Upper lobe of right lung (tissue), 1 donor: ENCODE results near the gene NEU1. TPM values are rescaled to one million over a fixed set of nuclear protein-coding genes. Genes with fewer than 3 reads are reported as not detected.
"Not testable (repeated sequence)": the region's sequence is repeated elsewhere in the genome, so short reads cannot be mapped to it uniquely, and the experiment has no call there.

Source experiments
- ATAC-seq: fragments of 200-7000 bp; cut with Tn5 transposase; one replicate; pipeline ENCODE4 v1.9.1; 2020; ENCODE audit warnings: mild to moderate bottlenecking, moderate library complexity
- DNase-seq: peaks from one replicate; pipeline ENCODE4 v3.0.0-alpha.2; 2020
- H3K27ac ChIP-seq: fragments of 200-600 bp; one replicate; pipeline ENCODE4 v1.8.0; 2022
- H3K27me3 ChIP-seq: fragments of 200-600 bp; one replicate; pipeline ENCODE4 v1.8.0; 2022; ENCODE audit warnings: mild to moderate bottlenecking
- H3K36me3 ChIP-seq: fragments of 200-600 bp; one replicate; pipeline ENCODE4 v1.8.0; 2022
- H3K4me1 ChIP-seq: fragments of 200-600 bp; one replicate; pipeline ENCODE4 v1.8.0; 2022
- H3K4me3 ChIP-seq: fragments of 200-600 bp; one replicate; pipeline ENCODE4 v1.8.0; 2022; ENCODE audit warnings: mild to moderate bottlenecking
- H3K9me3 ChIP-seq: fragments of 200-600 bp; one replicate; pipeline ENCODE4 v1.8.0; 2022
- CTCF ChIP-seq: fragments of 200-600 bp; IDR thresholded peaks from one replicate; pipeline ENCODE4 v1.8.0; 2022; ENCODE audit warnings: antibody characterized with exemption
- intact Hi-C: fragments of 100-400 bp; cut with DNase I; formaldehyde crosslinking; loops from one replicate; pipeline ENCODE4 v1.11.0; 2022
- total RNA-seq: library from RNA; stranded (reverse); fragmentation: NEBNext Ultra II Directional; extraction: Animal tissue kit (Norgen Biotek cat#: 25700); gene quantifications from one replicate; pipeline ENCODE4 v1.2.1, GENCODE V29; 2021
- donor health status: DM: no; HTN: yes; CAD: no; lungs with severe emphysema.

The NEU1 gene
- total RNA-seq, 1 donor from 2014 or later: 81.0 TPM

DNA sequence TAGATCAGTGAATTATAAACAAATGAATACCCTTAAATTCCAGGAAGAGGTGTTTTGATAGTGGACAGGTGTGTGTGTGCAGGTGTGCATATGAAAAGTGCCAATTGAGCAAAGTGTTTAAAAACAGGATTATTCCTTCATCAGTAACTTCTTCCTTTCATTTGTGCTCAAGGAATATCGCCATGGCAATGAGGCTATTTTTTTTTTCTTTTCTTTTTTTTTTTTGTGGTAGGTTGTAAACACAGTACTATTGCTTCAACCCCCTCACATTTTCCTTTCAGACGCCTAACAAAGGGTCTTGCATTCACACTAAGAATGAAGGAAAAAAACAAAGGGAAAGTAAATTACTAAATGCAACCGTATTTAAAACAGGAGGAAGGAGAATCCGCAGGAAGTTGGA, 37.1 kb downstream of the NEU1 start:
- ATAC-seq: no peak
- Histone ChIP-seq H3K9me3 (no peaks in the 10 kb centered on the region), H3K4me3 (no peak overlapping the region), H3K4me1 (peaks cover 49% of the 10 kb centered on the region), H3K27ac (peak overlapping the region; percentile 89), H3K36me3 (no peaks in the 10 kb centered on the region), H3K27me3 (no peaks in the 10 kb centered on the region)
- TF ChIP-seq CTCF: no peak
- DNase-seq: no peak
- intact Hi-C loops: no loop called here

DNA sequence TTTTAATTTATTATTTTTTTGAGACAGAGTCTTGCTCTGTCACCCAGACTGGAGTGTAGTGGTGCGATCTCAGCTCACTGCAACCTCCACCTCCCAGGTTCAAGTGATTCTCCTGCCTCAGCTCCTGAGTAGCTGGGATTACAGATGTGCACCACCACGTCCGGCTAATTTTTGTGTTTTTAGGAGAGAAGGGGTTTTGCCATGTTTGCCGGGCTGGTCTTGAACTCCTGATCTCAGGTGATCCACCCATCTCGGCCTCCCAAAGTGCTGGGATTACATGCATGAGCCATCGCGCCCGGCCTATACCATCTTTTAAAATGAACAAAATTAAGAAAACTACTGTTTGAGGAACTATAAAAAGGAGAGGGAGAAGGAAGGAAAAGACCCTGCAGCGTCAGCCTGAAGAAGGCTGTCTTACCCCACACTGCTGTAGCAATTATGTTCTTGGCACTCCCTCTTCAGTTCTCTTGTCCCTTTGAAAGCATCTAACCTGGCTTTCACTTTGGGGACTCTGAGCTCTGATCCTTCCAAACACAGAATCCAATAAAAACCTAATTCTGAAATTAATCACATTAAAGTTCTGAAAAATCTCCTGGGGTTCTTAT, 38.9 kb downstream of the NEU1 start:
- H3K9me3 ChIP-seq, H3K36me3 ChIP-seq, DNase-seq, H3K4me3 ChIP-seq, ATAC-seq, intact Hi-C loops, H3K27me3 ChIP-seq: not testable (repeated sequence)
- peak overlapping the region; percentile 99 for H3K27ac ChIP-seq
- peaks cover 65% of the 10 kb centered on the region for H3K4me1 ChIP-seq

DNA sequence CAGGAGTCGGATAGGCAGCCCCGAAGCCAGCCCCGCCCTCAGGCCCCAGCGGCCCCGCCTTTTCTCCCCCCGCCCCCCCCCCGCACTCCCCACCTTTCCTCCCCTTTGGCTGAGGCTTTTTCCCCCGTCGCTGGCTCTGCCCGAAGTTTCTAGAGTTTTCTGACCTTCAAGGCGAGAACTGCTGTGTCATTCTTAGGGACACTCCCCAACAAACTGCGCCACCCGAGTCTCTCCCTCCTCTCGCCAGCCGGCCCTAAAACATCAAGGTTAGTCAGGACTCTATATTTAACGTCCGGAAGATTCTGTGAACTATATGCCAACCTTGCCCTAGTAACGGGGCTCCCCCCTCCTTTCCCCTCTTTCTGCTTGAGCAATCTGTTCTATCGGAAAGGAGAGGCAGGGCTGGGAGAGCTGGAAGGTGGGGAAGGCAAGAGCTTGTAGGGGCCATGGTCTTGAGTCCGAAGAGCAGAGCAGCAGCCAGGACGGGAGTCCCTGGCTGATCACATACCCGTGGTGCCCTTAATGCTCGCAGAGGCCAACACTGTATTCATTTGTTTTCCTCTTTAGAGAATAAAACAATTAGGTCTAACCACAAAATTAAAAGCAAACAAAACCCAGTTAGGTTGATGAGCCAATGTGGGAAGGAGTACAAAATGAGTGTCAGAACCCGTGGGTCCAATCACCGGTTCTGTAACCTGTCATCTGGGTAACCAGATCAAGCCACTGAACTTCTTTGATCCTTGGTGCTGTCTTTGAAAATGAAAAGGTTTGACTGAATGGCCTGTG, 40.4 kb downstream of the NEU1 start:
- intact Hi-C loops: no loop called here
- H3K4me1 ChIP-seq: peaks cover 73% of the 10 kb centered on the region

DNA sequence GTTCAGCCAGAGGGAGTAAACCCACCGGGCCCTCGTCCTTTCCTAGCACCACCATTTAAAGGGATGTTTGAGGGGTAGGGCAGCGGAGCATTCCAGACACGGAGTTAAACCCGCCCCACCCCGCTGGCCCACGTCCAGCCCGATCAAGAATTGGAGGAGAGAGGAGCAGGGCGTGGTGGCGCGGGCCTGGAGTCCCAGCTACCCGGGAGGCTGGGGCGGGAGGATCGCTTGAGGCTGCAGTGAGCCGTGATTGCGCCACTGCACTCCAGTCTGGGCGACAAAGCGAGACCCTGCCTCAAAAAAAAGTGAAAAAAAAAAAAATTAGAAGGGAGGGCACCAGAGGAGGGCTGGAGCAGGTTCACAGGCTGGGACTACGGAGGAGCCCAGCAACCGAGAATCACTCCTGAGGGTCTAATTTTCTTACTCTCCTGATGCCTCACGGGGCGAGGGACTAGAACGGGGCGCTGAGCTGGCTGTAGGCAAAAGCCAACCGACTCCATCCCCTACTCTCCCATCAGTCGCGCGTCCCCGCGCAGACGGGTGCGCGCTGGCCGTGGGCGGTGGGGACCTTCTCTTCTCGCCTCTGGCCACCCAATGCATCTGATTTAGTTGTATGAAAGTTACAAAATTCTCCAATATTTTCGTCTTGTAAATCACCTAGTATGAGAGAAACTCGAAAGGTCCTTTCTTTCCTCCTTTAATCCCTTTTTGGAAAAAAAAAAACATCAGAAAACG, 41.2 kb downstream of the NEU1 start:
- H3K36me3 ChIP-seq: no peaks in the 10 kb centered on the region
- no peaks in the 10 kb centered on the region for H3K9me3 ChIP-seq
- H3K27me3 ChIP-seq: no peaks in the 10 kb centered on the region
- H3K4me3 ChIP-seq: peak overlapping the region; percentile 59
- intact Hi-C loops: no loop called here
- peak overlapping the region; percentile 99 for H3K27ac ChIP-seq
- TF ChIP-seq CTCF: no peak
- ATAC-seq (peak; percentile 70), DNase-seq (peak; percentile 88)
- H3K4me1 ChIP-seq: peaks cover 72% of the 10 kb centered on the region

More for the DNA sequence above, 40.4 kb downstream of the NEU1 start:
- no peaks in the 10 kb centered on the region for H3K36me3 ChIP-seq
- ATAC-seq (peak; percentile 80), DNase-seq (peak; percentile 85)
- peak overlapping the region; percentile 99 for H3K27ac ChIP-seq
- H3K4me3 ChIP-seq: peak overlapping the region; percentile 59
- H3K27me3 ChIP-seq: no peaks in the 10 kb centered on the region
- no peak for TF ChIP-seq CTCF
- H3K9me3 ChIP-seq: no peaks in the 10 kb centered on the region

DNA sequence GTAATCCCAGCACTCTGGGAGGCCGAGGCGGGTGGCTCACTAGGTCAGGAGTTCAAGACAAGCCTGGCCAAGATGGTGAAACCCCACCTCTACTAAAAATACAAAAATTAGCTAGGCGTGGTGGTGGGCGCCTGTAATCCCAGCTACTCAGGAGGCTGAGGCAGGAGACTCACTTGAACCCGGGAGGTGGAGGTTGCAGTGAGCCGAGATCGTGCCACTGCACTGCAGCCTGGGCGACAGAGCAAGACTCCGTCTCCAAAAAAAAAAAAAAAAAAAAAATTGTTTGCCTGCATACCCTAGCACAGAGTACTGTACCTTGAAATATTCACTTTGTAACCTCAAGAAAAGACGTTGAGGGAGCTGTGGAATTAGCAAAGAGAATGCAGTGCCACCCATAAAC, 42.2 kb downstream of the NEU1 start:
- peaks cover 61% of the 10 kb centered on the region for H3K4me1 ChIP-seq
- H3K4me3 ChIP-seq, H3K27me3 ChIP-seq, DNase-seq, H3K36me3 ChIP-seq, H3K9me3 ChIP-seq, intact Hi-C loops, ATAC-seq: not testable (repeated sequence)
- H3K27ac ChIP-seq: peak overlapping the region; percentile 99

DNA sequence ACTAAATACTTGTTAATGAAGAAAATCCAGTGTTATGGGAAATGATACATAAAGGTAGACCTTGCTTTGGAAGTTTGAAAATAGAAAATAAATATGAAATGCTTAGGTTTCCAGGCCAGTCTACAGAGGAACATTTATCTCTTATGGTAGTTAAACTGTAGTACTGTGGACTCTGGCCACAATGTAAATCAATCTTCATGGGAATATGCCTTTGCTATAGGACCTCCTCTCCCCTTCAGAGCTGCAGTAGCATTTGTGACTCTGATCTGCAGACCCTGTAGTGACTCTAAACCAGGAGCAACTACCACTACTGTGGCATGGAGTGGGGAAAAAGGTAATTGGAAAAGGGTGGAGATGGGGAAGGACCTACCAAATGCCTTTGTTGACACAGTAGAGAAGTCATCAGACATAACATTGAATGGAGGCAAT, 42.7 kb downstream of the NEU1 start:
- intact Hi-C loops: no loop called here

GRCh38 chr6:31817929-31818511, 44.6 kb downstream of the NEU1 start:
- Histone ChIP-seq H3K27ac (peak overlapping the region; percentile 63), H3K4me1 (peaks cover 52% of the 10 kb centered on the region), H3K4me3 (peak overlapping the region; percentile 68)
- intact Hi-C loops, H3K9me3 ChIP-seq, H3K27me3 ChIP-seq, DNase-seq, ATAC-seq, H3K36me3 ChIP-seq: not testable (repeated sequence)

More for the DNA sequence above, 42.7 kb downstream of the NEU1 start:
- Histone ChIP-seq H3K27me3 (no peaks in the 10 kb centered on the region), H3K36me3 (no peaks in the 10 kb centered on the region), H3K27ac (no peak overlapping the region), H3K9me3 (no peaks in the 10 kb centered on the region), H3K4me3 (peak overlapping the region; percentile 68), H3K4me1 (peaks cover 56% of the 10 kb centered on the region)
- no peak for TF ChIP-seq CTCF
- ATAC-seq (no peak), DNase-seq (no peak)

GRCh38 chr6:31817133-31817928, 45.3 kb downstream of the NEU1 start:
- intact Hi-C loops, H3K27me3 ChIP-seq, H3K36me3 ChIP-seq, H3K9me3 ChIP-seq, ATAC-seq, DNase-seq: not testable (repeated sequence)
- H3K27ac ChIP-seq: peak overlapping the region; percentile 63
- H3K4me1 ChIP-seq: peaks cover 47% of the 10 kb centered on the region
- peak overlapping the region; percentile 68 for H3K4me3 ChIP-seq
